ENCODE data around the gene PLD2. TPM values are rescaled to one million over a fixed set of nuclear protein-coding genes. Genes with fewer than 3 reads are reported as not detected.
"Not testable (repeated sequence)": the region's sequence is repeated elsewhere in the genome, so short reads cannot be mapped to it uniquely, and the experiment has no call there.

PLD2 gene
- polyA plus RNA-seq, 3 donors = 35.1 to 53.7 (median 45.2) TPM

DNA sequence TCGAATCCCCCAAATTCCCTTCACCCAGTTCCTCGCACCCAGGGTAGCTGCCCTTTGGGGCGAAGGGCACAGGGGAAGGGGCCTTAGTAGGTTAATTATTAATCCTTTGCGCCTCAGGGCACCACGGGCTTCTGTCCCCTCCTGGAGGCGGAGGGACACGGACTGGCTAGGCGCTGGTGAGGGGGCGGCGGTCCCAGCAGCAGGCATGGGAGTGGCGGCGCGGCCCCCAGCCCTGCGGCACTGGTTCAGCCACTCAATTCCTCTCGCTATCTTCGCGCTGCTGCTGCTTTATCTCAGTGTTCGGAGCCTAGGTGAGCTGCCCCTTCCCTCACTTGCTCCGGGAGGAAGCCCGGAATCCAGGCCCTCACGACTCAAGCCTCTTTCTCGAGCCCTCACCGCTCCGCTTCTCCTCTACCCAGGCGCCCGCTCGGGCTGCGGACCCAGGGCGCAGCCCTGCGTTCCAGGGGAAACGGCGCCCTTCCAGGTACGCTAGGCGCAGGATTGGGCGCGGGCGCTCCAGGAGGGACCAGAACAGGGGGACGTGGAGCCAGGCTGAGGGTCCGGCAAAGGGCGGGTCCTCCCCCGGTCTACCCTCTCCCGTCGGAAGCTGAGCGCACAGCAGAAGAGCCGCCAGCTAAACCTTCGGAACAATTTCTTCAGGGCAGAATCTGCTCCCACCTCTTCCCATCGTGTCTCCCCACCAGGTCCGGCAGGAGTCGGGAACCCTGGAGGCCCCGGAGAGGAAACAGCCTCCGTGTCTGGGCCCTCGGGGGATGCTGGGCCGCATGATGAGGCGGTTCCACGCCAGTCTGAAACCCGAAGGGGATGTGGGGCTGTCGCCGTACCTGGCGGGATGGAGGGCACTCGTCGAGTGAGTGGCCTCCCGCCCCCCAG lies 17.9 kb upstream of the PLD2 start, which contains the start of gene GLTPD2:
Gene GLTPD2 (plus strand): TSS at position 158 of the 894 bp plus-strand sequence. CDS start 48 bp downstream, at position 206.
- no peak for DNase-seq

GRCh38 chr17:4789701-4789950 lies 17.3 kb upstream of the PLD2 start:
- DNase-seq = no peak

DNA sequence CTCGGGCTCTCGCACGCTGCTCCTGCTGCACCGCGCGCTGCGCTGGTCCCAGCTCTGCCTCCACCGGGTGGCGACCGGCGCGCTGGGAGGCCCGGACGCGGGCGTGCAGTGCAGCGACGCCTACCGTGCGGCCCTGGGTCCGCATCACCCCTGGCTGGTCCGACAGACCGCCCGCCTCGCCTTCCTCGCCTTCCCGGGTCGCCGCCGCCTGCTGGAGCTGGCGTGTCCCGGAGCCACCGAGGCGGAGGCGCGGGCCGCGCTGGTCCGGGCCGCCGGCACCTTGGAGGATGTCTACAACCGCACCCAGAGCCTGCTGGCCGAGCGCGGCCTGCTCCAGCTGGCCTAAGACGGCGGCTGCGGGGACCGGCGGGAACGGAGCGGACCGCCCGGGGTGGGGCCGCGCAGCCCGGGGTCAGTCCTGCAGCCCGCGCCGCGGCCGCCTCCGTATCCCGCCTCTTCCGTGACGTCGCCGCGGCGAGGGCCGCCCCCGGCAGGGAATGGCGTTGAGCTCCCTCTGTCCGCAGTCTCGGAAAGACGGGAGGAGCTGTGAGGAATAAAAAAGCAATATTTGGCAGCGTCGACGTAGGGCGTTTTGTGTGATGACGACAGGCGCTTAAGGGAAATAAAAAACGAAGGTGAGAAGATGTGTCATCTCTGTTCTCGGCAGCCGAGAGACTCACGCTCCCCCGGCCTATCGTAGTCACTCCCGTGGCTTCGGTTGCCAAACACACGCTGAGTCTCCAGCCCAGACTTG lies 16.8 kb upstream of the PLD2 start:
- DNase-seq = peak; percentile 82

GRCh38 chr17:4790705-4791088 lies 16.3 kb upstream of the PLD2 start:
- no peak for DNase-seq

GRCh38 chr17:4795168-4795567 lies 11.8 kb upstream of the PLD2 start:
- no peak for DNase-seq

GRCh38 chr17:4796552-4796920 lies 10.4 kb upstream of the PLD2 start:
- DNase-seq = no peak

GRCh38 chr17:4800462-4801196 lies 6.3 kb upstream of the PLD2 start:
- no peak for DNase-seq

GRCh38 chr17:4802228-4802627 lies 4.7 kb upstream of the PLD2 start, which contains the start of gene C17orf114:
TSS of gene C17orf114 (minus strand) at chr17:4802328.
- DNase-seq = no peak

DNA sequence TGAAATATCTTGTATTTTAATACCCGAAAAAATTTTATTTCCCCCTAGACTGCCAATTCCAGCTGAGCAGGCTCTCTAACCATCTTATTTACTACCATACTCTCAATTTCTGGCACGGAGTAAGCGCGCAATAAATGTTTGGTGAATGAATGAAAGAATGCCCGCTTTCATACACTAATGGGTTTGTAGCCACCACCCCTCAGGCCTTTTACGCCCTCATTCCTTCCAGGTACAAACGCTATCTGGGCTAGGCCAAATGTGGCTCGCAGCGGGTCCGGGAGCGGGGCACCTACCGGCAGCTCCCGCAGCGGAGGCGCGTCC lies 536 bp upstream of the PLD2 start:
- no peak for DNase-seq

DNA sequence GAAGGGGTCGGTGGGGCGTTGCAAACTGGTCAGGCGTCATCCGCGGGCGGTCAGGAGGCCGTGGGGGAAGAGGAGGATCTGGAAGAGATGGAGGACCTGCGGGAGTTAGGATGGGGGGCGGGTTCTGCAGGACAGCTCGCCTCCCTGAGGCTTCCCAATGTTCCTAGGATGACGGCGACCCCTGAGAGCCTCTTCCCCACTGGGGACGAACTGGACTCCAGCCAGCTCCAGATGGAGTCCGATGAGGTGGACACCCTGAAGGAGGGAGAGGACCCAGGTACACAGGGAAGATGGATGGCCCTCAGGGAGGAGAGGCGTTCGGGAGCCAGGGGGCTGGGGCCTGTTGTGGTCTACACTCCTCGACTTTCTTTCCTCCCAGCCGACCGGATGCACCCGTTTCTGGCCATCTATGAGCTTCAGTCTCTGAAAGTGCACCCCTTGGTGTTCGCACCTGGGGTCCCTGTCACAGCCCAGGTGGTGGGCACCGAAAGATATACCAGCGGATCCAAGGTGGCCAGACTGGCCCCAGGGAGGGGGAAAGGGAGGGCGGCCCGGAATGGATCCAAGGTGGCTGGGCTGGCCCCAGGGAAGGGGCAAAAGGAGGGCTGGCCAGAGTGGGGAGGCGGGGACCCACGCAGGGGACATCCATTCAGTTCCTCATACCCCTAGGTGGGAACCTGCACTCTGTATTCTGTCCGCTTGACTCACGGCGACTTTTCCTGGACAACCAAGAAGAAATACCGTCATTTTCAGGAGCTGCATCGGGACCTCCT lies 839 bp downstream of the PLD2 start:
- no peak for DNase-seq

- no peak for DNase-seq
Measured at GRCh38 chr17:4808378-4808767, 1.4 kb downstream of the PLD2 start.

- DNase-seq = no peak
Measured at GRCh38 chr17:4810696-4811290, 3.8 kb downstream of the PLD2 start.

DNA sequence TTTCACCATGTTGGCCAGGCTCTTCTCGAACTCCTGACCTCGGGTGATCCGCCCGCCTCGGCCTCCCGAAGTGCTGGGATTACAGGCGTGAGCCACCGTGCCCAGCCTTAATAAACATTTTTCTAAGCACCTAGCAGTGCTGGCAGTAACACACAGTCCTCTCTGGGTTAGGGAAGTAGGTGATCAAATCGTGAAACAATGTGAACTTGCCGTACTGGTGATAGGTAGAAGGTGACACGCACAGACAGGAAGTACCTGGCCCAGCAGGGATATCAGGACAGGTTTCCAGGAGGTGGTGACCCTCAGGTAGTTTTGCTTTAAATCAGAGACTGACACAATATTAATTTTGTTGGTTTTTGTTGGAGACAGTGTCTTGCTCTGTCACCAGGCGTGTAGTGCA lies 4.5 kb downstream of the PLD2 start:
- no peak for DNase-seq

GRCh38 chr17:4812690-4813089 lies 5.7 kb downstream of the PLD2 start:
- DNase-seq = no peak

- DNase-seq = no peak
Measured at GRCh38 chr17:4815043-4815675, 8.2 kb downstream of the PLD2 start.

GRCh38 chr17:4816826-4817225 lies 9.9 kb downstream of the PLD2 start:
- DNase-seq = no peak

GRCh38 chr17:4818276-4818675 lies 11.3 kb downstream of the PLD2 start:
- DNase-seq = no peak

DNA sequence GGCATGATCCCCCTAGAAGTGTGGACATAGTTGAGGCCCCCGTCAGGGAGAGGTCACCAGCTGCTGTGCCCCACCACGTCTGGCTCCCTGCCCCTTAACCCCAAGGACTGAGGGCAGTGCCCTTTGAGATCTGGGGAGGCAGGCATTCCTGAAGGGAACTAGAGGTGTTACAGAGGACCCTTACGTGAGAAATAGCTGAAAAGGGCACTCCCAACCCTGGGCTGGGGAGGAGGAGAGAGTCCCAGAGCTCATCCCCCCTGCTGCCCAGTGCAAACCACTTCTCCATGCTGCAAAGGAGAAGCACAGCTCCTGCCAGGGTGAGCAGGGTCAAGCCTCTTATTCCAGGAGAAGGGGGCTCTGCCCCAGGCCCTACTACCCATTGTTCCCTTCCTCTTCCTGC lies 15.9 kb downstream of the PLD2 start:
- no peak for DNase-seq

DNA sequence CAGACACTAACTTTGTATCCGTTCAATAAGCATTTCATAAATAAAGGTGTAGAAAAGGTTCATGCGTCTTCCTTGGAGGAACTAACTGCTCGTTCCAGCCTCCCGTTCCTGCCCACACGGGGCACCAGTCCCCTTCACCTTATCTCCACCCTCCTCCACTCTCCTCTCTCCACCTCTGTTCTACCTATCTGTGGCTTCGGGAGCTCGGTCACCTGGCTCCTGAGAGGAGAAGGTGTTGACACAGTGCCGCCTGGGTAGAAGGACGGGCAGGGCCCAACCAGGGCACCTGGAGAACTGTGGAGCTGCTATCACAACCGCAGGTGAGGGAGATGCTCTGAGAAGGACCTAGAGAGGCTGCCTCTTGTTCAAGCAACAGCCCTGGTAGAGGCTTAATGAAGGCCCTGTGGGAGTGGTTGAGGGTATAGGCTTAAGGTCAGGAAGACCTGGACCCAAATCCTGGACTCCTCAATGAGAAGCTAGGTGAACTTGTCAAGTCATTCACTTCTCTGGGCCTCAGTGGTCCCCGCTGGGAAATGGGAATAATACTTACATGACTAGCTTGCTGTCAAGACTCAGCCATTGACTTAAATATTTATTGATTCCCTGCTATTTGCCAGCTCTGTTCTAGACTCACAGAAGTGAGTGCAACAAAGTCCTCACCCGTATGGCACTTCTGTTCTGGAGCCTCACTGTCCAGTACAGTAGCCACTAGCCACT lies 16.6 kb downstream of the PLD2 start:
- DNase-seq = no peak

DNA sequence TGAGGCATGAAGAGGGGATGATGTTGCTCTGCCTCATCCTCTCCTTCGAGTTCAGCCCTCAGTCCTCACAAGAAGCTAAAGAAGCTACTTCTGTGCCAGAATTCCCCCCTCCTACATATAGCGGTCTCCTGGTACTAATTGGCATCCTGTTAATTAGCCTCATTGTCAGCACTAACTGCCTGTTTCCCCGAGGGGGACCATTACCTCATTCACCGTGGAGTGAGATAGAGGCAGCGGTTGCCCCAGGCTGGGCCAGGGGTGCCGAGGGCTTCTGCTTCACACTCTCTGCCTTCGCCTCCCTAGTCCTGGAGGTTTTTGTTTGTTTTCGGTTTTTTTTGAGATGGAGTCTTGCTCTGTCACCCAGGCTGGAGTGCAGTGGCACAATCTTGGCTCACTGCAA lies 20.4 kb downstream of the PLD2 start:
- DNase-seq = no peak

- not testable (repeated sequence) for DNase-seq
Measured at GRCh38 chr17:4832829-4833177, 25.9 kb downstream of the PLD2 start.
